Osteoblast (primary cell): ENCODE measurements around the gene ZDHHC4. TPM values are rescaled to one million over a fixed set of nuclear protein-coding genes. Genes with fewer than 3 reads are reported as not detected.
"Not testable (repeated sequence)": the region's sequence is repeated elsewhere in the genome, so short reads cannot be mapped to it uniquely, and the experiment has no call there.

Source experiments
- DNase-seq: peaks from one replicate; pipeline ENCODE4 v3.0.0; 2011; ENCODE audit warnings: low spot score, mixed read lengths; ENCODE audit not compliant: insufficient read length; ENCODE audit errors: missing footprints
- H2AFZ ChIP-seq: 2 replicates; pipeline ENCODE4 v1.6.0; 2011; ENCODE audit warnings: mild to moderate bottlenecking, low read length
- H3K27ac ChIP-seq: 2 replicates; pipeline ENCODE4 v1.5.1; 2011; ENCODE audit warnings: mild to moderate bottlenecking, low read depth, low read length, moderate library complexity
- H3K27me3 ChIP-seq: 2 replicates; pipeline ENCODE4 v1.6.0; 2012; ENCODE audit warnings: mild to moderate bottlenecking, control low read depth, inconsistent platforms, low read length, moderate library complexity; ENCODE audit not compliant: insufficient read depth
- H3K36me3 ChIP-seq: 2 replicates; pipeline ENCODE4 v1.5.1; 2011; ENCODE audit warnings: mild to moderate bottlenecking, low read length, control low read depth, moderate library complexity; ENCODE audit not compliant: insufficient read depth
- H3K4me1 ChIP-seq: 2 replicates; pipeline ENCODE4 v1.5.1; 2011; ENCODE audit warnings: mild to moderate bottlenecking, low read length, control low read depth, moderate library complexity; ENCODE audit not compliant: insufficient read depth
- H3K4me2 ChIP-seq: 2 replicates; pipeline ENCODE4 v1.6.0; 2011; ENCODE audit warnings: mild to moderate bottlenecking, low read length; ENCODE audit not compliant: insufficient read depth
- H3K4me3 ChIP-seq: fragments of 200-600 bp; sonication (generic); 3 replicates; pipeline ENCODE4 v1.5.1; 2012; ENCODE audit warnings: mild to moderate bottlenecking, low read length, inconsistent platforms; ENCODE audit not compliant: insufficient read depth
- H3K79me2 ChIP-seq: 2 replicates; pipeline ENCODE4 v1.6.0; 2012; ENCODE audit warnings: mild to moderate bottlenecking, low read length, control low read depth, inconsistent platforms; ENCODE audit not compliant: insufficient read depth
- H3K9me3 ChIP-seq: 2 replicates; pipeline ENCODE4 v1.5.1; 2011; ENCODE audit warnings: low read depth, low read length, control low read depth
- H4K20me1 ChIP-seq: 2 replicates; pipeline ENCODE4 v1.6.0; 2012; ENCODE audit warnings: mild to moderate bottlenecking, low read length, control low read depth; ENCODE audit not compliant: insufficient read depth
- total RNA-seq: library from RNA; depleted of rRNA; stranded (reverse); fragments of >200 nt; gene quantifications from 2 replicates; pipeline ENCODE4 v1.2.3, GENCODE V29; 2012
- TF ChIP-seq, protein P1 (sequence below): IDR thresholded peaks from 2 replicates; pipeline ENCODE4 v1.5.1; 2011; ENCODE audit warnings: mild to moderate bottlenecking, low read depth, low read length, moderate library complexity; ENCODE audit errors: extremely low read depth

ZDHHC4 gene
- total RNA-seq, 1 donor, result 51.0 TPM

DNA sequence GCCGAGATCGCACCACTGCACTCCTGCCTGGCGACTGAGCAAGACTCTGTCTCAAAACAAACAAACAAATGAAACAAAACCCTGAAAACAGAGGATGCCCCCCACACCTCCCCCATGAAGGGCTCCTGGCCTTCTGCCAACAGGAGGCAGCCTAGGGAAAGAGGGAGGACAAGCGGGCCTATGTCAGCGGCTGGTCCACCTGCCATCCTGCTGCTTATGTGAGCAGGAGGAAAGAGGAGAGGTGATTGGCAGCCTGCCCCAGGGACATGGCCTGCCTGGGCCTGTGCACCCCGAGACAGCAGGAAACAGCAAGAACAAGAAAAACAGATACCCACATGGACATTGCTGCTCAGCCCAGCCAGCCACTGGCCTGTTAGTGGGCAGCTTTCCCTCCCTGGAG lies 50.8 kb downstream of the ZDHHC4 start:
- Histone ChIP-seq H3K36me3 (no peaks in the 10 kb centered on the region), H3K4me3 (no peak overlapping the region), H3K79me2 (no peaks in the 10 kb centered on the region), H2AFZ (no peak overlapping the region), H3K4me1 (no peaks in the 10 kb centered on the region), H3K4me2 (no peak overlapping the region), H4K20me1 (no peaks in the 10 kb centered on the region), H3K9me3 (no peaks in the 10 kb centered on the region), H3K27me3 (no peaks in the 10 kb centered on the region), H3K27ac (no peak overlapping the region)
- no peak for DNase-seq
- TF ChIP-seq, protein P1, sequence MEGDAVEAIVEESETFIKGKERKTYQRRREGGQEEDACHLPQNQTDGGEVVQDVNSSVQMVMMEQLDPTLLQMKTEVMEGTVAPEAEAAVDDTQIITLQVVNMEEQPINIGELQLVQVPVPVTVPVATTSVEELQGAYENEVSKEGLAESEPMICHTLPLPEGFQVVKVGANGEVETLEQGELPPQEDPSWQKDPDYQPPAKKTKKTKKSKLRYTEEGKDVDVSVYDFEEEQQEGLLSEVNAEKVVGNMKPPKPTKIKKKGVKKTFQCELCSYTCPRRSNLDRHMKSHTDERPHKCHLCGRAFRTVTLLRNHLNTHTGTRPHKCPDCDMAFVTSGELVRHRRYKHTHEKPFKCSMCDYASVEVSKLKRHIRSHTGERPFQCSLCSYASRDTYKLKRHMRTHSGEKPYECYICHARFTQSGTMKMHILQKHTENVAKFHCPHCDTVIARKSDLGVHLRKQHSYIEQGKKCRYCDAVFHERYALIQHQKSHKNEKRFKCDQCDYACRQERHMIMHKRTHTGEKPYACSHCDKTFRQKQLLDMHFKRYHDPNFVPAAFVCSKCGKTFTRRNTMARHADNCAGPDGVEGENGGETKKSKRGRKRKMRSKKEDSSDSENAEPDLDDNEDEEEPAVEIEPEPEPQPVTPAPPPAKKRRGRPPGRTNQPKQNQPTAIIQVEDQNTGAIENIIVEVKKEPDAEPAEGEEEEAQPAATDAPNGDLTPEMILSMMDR, result no peak

DNA sequence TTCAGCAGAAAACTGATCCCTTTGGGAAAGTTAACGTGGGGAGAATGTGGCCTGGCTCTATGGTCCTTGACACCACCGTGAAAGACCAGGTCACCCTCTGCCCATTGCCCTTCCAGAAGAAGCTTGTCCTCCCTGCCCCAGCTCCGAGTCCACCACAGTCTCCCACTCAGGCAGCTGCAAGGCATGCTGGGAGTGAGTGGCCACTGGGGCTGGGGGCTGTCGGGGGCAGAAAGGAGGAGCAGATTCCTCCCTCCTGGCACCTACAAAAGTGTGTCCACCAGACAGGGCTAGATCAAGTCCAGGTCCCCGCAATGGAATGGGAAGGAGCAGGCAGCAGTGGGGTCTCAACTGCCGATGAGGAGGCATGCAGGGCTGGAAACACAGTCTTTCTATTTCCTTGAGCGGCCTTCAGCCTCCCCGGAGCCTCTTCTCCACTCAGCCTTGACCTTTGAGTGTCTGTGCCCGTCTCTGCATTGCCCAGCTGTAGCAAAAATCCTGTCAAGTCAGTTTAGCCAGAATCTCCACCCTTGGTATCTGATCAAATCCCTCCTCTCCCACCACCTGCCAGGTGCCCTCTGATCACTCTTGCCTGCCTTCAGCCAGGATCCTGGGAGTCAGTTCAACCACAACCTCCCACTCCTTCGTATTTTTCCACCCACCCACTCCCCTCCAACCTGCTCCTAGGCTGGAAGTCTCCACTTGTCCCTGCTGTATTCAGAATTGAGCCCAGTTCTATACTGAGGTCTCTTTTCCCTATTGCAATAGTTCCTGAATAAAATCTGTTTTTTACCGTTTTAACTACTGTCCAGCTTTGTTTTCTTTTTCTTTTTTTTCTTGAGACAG lies 53.0 kb downstream of the ZDHHC4 start:
- Histone ChIP-seq H3K27ac (no peak overlapping the region), H3K36me3 (no peaks in the 10 kb centered on the region), H3K4me3 (no peak overlapping the region), H3K27me3 (no peaks in the 10 kb centered on the region), H4K20me1 (no peaks in the 10 kb centered on the region), H2AFZ (no peak overlapping the region), H3K4me1 (no peaks in the 10 kb centered on the region), H3K4me2 (no peak overlapping the region), H3K79me2 (no peaks in the 10 kb centered on the region), H3K9me3 (no peaks in the 10 kb centered on the region)
- no peak for DNase-seq
- TF ChIP-seq, protein P1, result no peak

DNA sequence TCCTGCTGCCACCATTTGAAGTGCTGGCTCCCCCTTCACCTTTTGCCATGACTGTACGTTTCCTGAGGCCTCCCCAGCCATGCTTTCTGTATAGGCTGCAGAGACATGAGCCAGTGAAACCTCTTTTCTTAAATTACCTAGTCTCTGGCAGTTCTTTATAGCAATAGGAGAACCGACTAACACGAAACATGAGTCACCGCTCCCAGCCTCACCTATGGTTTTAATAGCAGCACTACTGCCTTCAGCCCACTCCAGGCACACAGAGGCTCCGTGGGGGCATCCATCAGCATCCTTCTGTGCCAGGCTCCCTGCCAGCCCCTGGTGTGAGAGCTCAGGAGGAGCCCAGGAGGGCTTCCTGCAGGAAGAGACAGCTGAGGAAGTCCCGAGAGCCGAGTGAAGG lies 54.4 kb downstream of the ZDHHC4 start:
- H3K27me3 ChIP-seq, result no peaks in the 10 kb centered on the region
- peaks cover 1% of the 10 kb centered on the region for H3K79me2 ChIP-seq
- H3K9me3 ChIP-seq, result no peaks in the 10 kb centered on the region
- no peak overlapping the region for H3K27ac ChIP-seq
- H4K20me1 ChIP-seq, result no peaks in the 10 kb centered on the region
- no peak overlapping the region for H3K4me2 ChIP-seq
- no peak overlapping the region for H3K4me3 ChIP-seq
- DNase-seq, result no peak
- H3K36me3 ChIP-seq, result no peaks in the 10 kb centered on the region
- H3K4me1 ChIP-seq, result no peaks in the 10 kb centered on the region
- TF ChIP-seq, protein P1, result no peak
- H2AFZ ChIP-seq, result no peak overlapping the region

DNA sequence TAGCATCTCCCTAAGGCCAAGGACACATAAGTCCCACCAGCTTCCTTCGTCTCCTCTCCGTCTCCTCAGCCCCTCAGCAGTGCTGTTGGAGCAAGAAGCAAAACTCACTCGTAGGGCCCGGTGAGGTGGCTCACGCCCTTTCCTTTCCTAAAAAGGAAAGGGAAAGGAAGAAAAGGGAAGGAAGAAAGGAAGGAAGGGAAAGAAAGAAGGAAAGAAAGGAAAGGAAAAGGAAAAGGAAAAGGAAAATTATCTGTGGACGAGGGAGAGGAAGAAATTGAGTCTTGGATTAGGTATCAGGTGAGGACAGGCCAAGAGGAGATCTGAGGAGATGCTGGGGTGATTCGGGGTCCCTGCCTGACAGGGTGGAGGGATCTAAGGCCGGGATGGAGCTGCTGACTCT lies 56.8 kb downstream of the ZDHHC4 start:
- no peak for DNase-seq

DNA sequence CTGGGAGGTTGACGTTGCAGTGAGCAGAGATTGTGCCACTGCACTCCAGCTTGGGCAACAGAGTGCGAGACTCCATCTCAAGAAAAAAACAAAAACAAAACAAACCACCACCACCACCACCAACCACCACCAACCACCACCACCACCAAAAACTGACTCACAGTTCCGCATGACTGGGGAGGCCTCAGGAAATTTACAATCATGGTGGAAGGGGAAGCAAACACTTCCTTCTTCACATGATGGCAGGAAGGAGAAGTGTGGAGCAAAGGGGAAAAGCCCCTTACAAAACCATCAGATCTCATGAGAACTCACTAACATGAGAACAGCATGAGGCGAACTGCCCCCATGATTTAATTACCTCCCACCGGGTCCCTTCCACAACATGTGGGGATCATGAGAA lies 57.7 kb downstream of the ZDHHC4 start:
- H2AFZ ChIP-seq, H3K4me1 ChIP-seq, H3K4me3 ChIP-seq, H3K4me2 ChIP-seq, DNase-seq, H3K27me3 ChIP-seq, H4K20me1 ChIP-seq, H3K27ac ChIP-seq, H3K36me3 ChIP-seq, H3K9me3 ChIP-seq: not testable (repeated sequence)
- peaks cover 31% of the 10 kb centered on the region for H3K79me2 ChIP-seq

More for the DNA sequence above, 56.8 kb downstream of the ZDHHC4 start:
- no peak overlapping the region for H2AFZ ChIP-seq
- peaks cover 2% of the 10 kb centered on the region for H4K20me1 ChIP-seq
- H3K4me3 ChIP-seq, result no peak overlapping the region
- H3K4me2 ChIP-seq, result no peak overlapping the region
- H3K79me2 ChIP-seq, result peaks cover 21% of the 10 kb centered on the region
- H3K9me3 ChIP-seq, result no peaks in the 10 kb centered on the region
- no peak overlapping the region for H3K27ac ChIP-seq
- H3K36me3 ChIP-seq, result no peaks in the 10 kb centered on the region
- H3K4me1 ChIP-seq, result no peaks in the 10 kb centered on the region
- TF ChIP-seq, protein P1, result no peak
- no peaks in the 10 kb centered on the region for H3K27me3 ChIP-seq
